SK-N-SH (cell line): ENCODE data around the gene TWF2. TPM values are rescaled to one million over a fixed set of nuclear protein-coding genes. Genes with fewer than 3 reads are reported as not detected.
"Not testable (repeated sequence)": the region's sequence is repeated elsewhere in the genome, so short reads cannot be mapped to it uniquely, and the experiment has no call there.

Source experiments
- CTCF ChIA-PET: fragments of 300-600, 350-600 bp; formaldehyde crosslinking; extraction: SDS; loops from one replicate; lab custom pipeline; 2021; lab: Yijun Ruan, JAX
- POLR2A ChIA-PET: fragments of 350-600 bp; sonication (Branson Sonifier 250); formaldehyde crosslinking; extraction: SDS; loops from one replicate; lab custom pipeline; 2020; ENCODE audit warnings: antibody characterized with exemption, inconsistent platforms; lab: Yijun Ruan, JAX
- DNase-seq: peaks from one replicate; pipeline ENCODE4 v3.0.0; 2012
- H2AFZ ChIP-seq: fragments of 200-600 bp; sonication (generic); 2 replicates; pipeline ENCODE4 v1.8.1; 2016; ENCODE audit warnings: antibody characterized with exemption, mild to moderate bottlenecking, low read depth
- H3F3A ChIP-seq: fragments of 200-600 bp; sonication (generic); replicated peaks from 2 replicates; pipeline ENCODE3; 2016; ENCODE audit warnings: antibody characterized with exemption, mild to moderate bottlenecking; ENCODE audit not compliant: insufficient read depth
- H3K27ac ChIP-seq, 2 experiments: fragments of 200-500 bp in 1 of 2; fragments of 200-600 bp in 1 of 2; sonication (Bioruptor generic) in 1 of 2; sonication (generic), shearing (Covaris generic) in 1 of 2; 2 replicates each; pipeline versions ENCODE4 v1.5.1 to v1.6.1; 2014 to 2016; ENCODE audit warnings: low read depth in 2 of 2, inconsistent platforms in 1 of 2, low read length in 1 of 2, mild to moderate bottlenecking in 1 of 2, mixed read lengths in 1 of 2
- H3K27me3 ChIP-seq: fragments of 200-600 bp; sonication (generic), shearing (Covaris generic); 2 replicates; pipeline ENCODE4 v1.6.1; 2016; ENCODE audit warnings: mixed run types; ENCODE audit not compliant: insufficient read depth
- H3K36me3 ChIP-seq, 2 experiments: fragments of 200-500 bp in 1 of 2; fragments of 200-600 bp in 1 of 2; sonication (Bioruptor generic) in 1 of 2; sonication (generic) in 1 of 2; replicated peaks in 1 of 2; 2 replicates each; pipeline versions ENCODE3 to v1.5.1; 2014 to 2016; ENCODE audit warnings: low read length in 1 of 2, mild to moderate bottlenecking in 1 of 2; ENCODE audit not compliant: insufficient read depth in 2 of 2, control insufficient read depth in 1 of 2
- H3K4me1 ChIP-seq, 2 experiments: fragments of 200-500 bp in 1 of 2; fragments of 200-600 bp in 1 of 2; sonication (Bioruptor generic) in 1 of 2; sonication (generic), shearing (Covaris generic) in 1 of 2; 2 replicates each; pipeline versions ENCODE4 v1.5.1 to v1.6.1; 2014 to 2016; ENCODE audit warnings: low read depth in 1 of 2, low read length in 1 of 2, mixed run types in 1 of 2; ENCODE audit not compliant: insufficient read depth in 2 of 2, control insufficient read depth in 1 of 2
- H3K4me2 ChIP-seq: fragments of 200-600 bp; sonication (generic), shearing (Covaris generic); 2 replicates; pipeline ENCODE4 v1.6.1; 2017; ENCODE audit warnings: mixed run types
- H3K4me3 ChIP-seq, 2 experiments: fragments of 200-500 bp in 1 of 2; fragments of 200-600 bp in 1 of 2; sonication (Bioruptor generic) in 1 of 2; sonication (generic), shearing (Covaris generic) in 1 of 2; 2 replicates each; pipeline versions ENCODE4 v1.5.1 to v1.8.1; 2014 to 2016; ENCODE audit warnings: low read depth in 2 of 2, inconsistent platforms in 1 of 2, low read length in 1 of 2, mild to moderate bottlenecking in 1 of 2, mixed read lengths in 1 of 2, moderate library complexity in 1 of 2
- H3K79me2 ChIP-seq: fragments of 200-600 bp; sonication (generic); 2 replicates; pipeline ENCODE4 v1.8.1; 2017; ENCODE audit warnings: mild to moderate bottlenecking; ENCODE audit not compliant: insufficient read depth
- H3K9ac ChIP-seq: fragments of 200-600 bp; sonication (generic); 2 replicates; pipeline ENCODE4 v1.6.1; 2017; ENCODE audit warnings: mixed run types
- H3K9me2 ChIP-seq: fragments of 200-600 bp; sonication (generic); 2 replicates; pipeline ENCODE4 v1.6.1; 2017; ENCODE audit warnings: mixed run types
- H3K9me3 ChIP-seq: fragments of 200-600 bp; sonication (generic); 2 replicates; pipeline ENCODE4 v1.6.1; 2017; ENCODE audit warnings: mixed run types, mild to moderate bottlenecking, moderate library complexity
- H4K20me1 ChIP-seq: fragments of 200-600 bp; sonication (generic); 2 replicates; pipeline ENCODE4 v1.6.1; 2017; ENCODE audit warnings: mild to moderate bottlenecking, mixed run types; ENCODE audit not compliant: insufficient read depth
- EP300 ChIP-seq, 2 experiments: IDR thresholded peaks; 2 replicates each; pipeline versions ENCODE4 v1.4.0 to v1.6.1; 2012; ENCODE audit warnings: borderline replicate concordance in 1 of 2, low read depth in 1 of 2, low read length in 1 of 2
- JUND ChIP-seq: IDR thresholded peaks from 2 replicates; pipeline ENCODE4 v1.4.0; 2012
- MEF2A ChIP-seq: IDR thresholded peaks from 2 replicates; pipeline ENCODE4 v1.4.0; 2012; ENCODE audit warnings: low read depth, borderline replicate concordance
- RAD21 ChIP-seq: IDR thresholded peaks from 2 replicates; pipeline ENCODE4 v1.6.1; 2012; ENCODE audit warnings: mild to moderate bottlenecking, low read length
- RCOR1 ChIP-seq: fragments of 150-350 bp; IDR thresholded peaks from 2 replicates; pipeline ENCODE4 v1.6.1; 2017; ENCODE audit warnings: antibody characterized with exemption, low read length
- RFX5 ChIP-seq: IDR thresholded peaks from 2 replicates; pipeline ENCODE4 v1.6.1; 2012; ENCODE audit warnings: mild to moderate bottlenecking, improper control_type of control experiment, low read length
- RXRA ChIP-seq: IDR thresholded peaks from 2 replicates; pipeline ENCODE4 v1.4.0; 2012; ENCODE audit warnings: low read depth, mild to moderate bottlenecking, borderline replicate concordance
- TEAD4 ChIP-seq: IDR thresholded peaks from 2 replicates; pipeline ENCODE4 v1.4.0; 2012; ENCODE audit warnings: mild to moderate bottlenecking, borderline replicate concordance; ENCODE audit not compliant: insufficient read depth
- WGBS: methylation state at CpG from one replicate; pipeline ENCODE4 v1.1.6; 2017; ENCODE audit warnings: low lambda C conversion rate; 5-methylcytosine and 5-hydroxymethylcytosine counted together
- polyA plus RNA-seq, 3 experiments: library from polyadenylated mRNA; depleted of rRNA; stranded (reverse); fragments of >200 nt; gene quantifications; 2 replicates each; pipeline ENCODE4 v1.2.3, GENCODE V29; 2012
- TF ChIP-seq, protein P1 (sequence below): IDR thresholded peaks from 2 replicates; pipeline ENCODE4 v1.4.0; 2012; ENCODE audit warnings: low read depth, borderline replicate concordance
- TF ChIP-seq, protein P2 (sequence below): IDR thresholded peaks from 2 replicates; pipeline ENCODE4 v1.4.0; 2012; ENCODE audit warnings: low read depth
- TF ChIP-seq, protein P3 (sequence below): fragments of 150-350 bp; IDR thresholded peaks from 2 replicates; pipeline ENCODE4 v1.6.1; 2017; ENCODE audit warnings: antibody characterized with exemption, low read length, low read depth, borderline replicate concordance
- TF ChIP-seq, protein P4 (sequence below): IDR thresholded peaks from 2 replicates; pipeline ENCODE4 v1.4.0; 2012; ENCODE audit warnings: low read depth, borderline replicate concordance

TWF2 gene
- polyA plus RNA-seq, 1 of the 3 experiments (the other 2 are of a cell fraction) = 188 TPM

DNA sequence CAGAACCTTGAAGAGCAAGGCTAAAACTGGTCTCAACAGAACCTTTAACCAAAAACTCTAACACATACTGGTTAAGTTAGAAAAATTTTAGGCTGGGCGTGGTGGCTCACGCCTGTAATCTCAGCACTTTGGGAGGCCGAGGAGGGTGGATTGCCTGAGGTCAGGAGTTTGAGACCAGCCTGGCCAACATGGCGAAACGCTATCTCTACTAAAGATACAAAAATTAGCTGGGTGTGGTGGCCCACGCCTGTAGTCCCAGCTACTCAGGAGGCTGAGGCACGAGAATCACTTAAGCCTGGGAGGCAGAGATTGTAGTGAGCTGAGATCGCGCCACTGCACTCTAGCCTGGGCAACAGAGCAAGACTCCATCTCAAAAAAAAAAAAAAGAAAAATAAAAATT, 33.2 kb upstream of the TWF2 start:
- H3K36me3 ChIP-seq = peaks cover 30 to 60% of the 10 kb centered on the region in 2 experiments
- H3K9me2 ChIP-seq, H3K4me3 ChIP-seq, H3K9ac ChIP-seq, H2AFZ ChIP-seq, H3K9me3 ChIP-seq, H3K27ac ChIP-seq, POLR2A ChIA-PET, H3K27me3 ChIP-seq, DNase-seq, H3F3A ChIP-seq: not testable (repeated sequence)
- WGBS = 96% methylated on average over 9 of the region's 9 CpGs
- peaks cover 100% of the 10 kb centered on the region for H4K20me1 ChIP-seq
- peaks cover 100% of the 10 kb centered on the region for H3K79me2 ChIP-seq
- H3K4me2 ChIP-seq = peak overlapping the region; percentile 2; the same call in 1 of the 2 replicates
- CTCF ChIA-PET = interaction anchor here (0.7 to 2.6 kb wide), 5 partner anchors 12 to 67 kb away, joined by 3 to 9 read pairs (median 6); no protein-coding TSS in a partner anchor
- H3K4me1 ChIP-seq = peaks cover 3 to 11% of the 10 kb centered on the region in 2 experiments; a peak in 3 of 4 replicates

DNA sequence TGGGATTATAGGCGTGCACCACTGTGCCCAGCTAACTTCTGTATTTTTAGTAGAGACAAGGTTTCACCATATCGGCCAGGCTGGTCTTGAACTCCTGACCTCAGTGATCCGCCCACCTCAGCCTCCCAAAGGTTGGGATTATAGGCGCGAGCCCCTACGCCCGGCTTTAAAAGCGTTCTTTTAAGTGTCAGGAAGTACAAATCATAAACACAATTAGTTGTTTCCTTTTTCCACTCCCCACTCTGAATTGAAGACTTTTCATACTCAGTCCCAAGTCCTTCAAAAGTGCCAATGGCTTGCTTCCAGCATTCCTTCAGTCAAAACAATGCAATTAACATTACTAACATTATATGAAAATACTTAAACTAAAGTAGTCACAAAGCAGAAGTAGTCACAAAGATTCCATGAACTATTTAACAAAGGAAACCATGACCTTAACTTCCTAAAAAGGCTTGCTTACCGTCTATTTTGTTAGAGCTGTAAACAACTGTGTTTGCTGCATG, 31.3 kb upstream of the TWF2 start:
- no peak for DNase-seq
- peaks cover 47 to 78% of the 10 kb centered on the region in 2 experiments for H3K36me3 ChIP-seq

More for the DNA sequence above, 31.3 kb upstream of the TWF2 start:
- POLR2A ChIA-PET = interaction anchor here (1.3 kb wide), 1 partner anchor 11 kb away, joined by 3 read pairs; no protein-coding TSS in a partner anchor
- H4K20me1 ChIP-seq = peaks cover 87% of the 10 kb centered on the region
- CTCF ChIA-PET = interaction anchor here (0.7 to 2.6 kb wide), 3 partner anchors 38 to 213 kb away, joined by 3 to 9 read pairs (median 6); no protein-coding TSS in a partner anchor
- H3K4me3 ChIP-seq = no peak overlapping the region
- no peak overlapping the region for H2AFZ ChIP-seq
- WGBS = 84% methylated on average over 9 of the region's 9 CpGs
- H3K4me1 ChIP-seq = peaks cover 0 to under 1% of the 10 kb centered on the region in 2 experiments; a peak in 1 of 4 replicates
- H3K9me2 ChIP-seq = no peaks in the 10 kb centered on the region
- H3K79me2 ChIP-seq = peaks cover 98% of the 10 kb centered on the region
- no peaks in the 10 kb centered on the region for H3K27me3 ChIP-seq
- H3F3A ChIP-seq = peaks cover 9% of the 10 kb centered on the region
- no peak for TF ChIP-seq JUND
- no peak for TF ChIP-seq MEF2A
- TF ChIP-seq RAD21 = no peak
- no peak for TF ChIP-seq TEAD4
- TF ChIP-seq EP300 (IDR thresholded peaks at IDR 0.05; ENCODE audit: borderline replicate concordance in 1 of 2, low read depth in 1 of 2, low read length in 1 of 2) = no peak
- no peak for TF ChIP-seq RXRA
- TF ChIP-seq, protein P1, sequence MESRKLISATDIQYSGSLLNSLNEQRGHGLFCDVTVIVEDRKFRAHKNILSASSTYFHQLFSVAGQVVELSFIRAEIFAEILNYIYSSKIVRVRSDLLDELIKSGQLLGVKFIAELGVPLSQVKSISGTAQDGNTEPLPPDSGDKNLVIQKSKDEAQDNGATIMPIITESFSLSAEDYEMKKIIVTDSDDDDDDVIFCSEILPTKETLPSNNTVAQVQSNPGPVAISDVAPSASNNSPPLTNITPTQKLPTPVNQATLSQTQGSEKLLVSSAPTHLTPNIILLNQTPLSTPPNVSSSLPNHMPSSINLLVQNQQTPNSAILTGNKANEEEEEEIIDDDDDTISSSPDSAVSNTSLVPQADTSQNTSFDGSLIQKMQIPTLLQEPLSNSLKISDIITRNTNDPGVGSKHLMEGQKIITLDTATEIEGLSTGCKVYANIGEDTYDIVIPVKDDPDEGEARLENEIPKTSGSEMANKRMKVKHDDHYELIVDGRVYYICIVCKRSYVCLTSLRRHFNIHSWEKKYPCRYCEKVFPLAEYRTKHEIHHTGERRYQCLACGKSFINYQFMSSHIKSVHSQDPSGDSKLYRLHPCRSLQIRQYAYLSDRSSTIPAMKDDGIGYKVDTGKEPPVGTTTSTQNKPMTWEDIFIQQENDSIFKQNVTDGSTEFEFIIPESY = no peak
- TF ChIP-seq, protein P2, sequence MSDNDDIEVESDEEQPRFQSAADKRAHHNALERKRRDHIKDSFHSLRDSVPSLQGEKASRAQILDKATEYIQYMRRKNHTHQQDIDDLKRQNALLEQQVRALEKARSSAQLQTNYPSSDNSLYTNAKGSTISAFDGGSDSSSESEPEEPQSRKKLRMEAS = no peak
- TF ChIP-seq, protein P3, sequence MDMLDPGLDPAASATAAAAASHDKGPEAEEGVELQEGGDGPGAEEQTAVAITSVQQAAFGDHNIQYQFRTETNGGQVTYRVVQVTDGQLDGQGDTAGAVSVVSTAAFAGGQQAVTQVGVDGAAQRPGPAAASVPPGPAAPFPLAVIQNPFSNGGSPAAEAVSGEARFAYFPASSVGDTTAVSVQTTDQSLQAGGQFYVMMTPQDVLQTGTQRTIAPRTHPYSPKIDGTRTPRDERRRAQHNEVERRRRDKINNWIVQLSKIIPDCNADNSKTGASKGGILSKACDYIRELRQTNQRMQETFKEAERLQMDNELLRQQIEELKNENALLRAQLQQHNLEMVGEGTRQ = no peak
- TF ChIP-seq, protein P4, sequence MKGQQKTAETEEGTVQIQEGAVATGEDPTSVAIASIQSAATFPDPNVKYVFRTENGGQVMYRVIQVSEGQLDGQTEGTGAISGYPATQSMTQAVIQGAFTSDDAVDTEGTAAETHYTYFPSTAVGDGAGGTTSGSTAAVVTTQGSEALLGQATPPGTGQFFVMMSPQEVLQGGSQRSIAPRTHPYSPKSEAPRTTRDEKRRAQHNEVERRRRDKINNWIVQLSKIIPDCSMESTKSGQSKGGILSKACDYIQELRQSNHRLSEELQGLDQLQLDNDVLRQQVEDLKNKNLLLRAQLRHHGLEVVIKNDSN = no peak
- no peak for TF ChIP-seq RCOR1
- no peak for TF ChIP-seq RFX5
- no peaks in the 10 kb centered on the region for H3K9me3 ChIP-seq
- no peak overlapping the region for H3K9ac ChIP-seq
- H3K27ac ChIP-seq = no peak overlapping the region
- H3K4me2 ChIP-seq = no peak overlapping the region
